Sigmoid colon (tissue), 7 donors: ENCODE measurements around the gene HIVEP3. TPM values are rescaled to one million over a fixed set of nuclear protein-coding genes. Genes with fewer than 3 reads are reported as not detected.

Experiments
- DNase-seq: peaks from one replicate; pipeline ENCODE4 v3.0.0-alpha.2; 2019
- H3K27ac ChIP-seq, 4 donors: fragments of 200-600 bp; sonication (generic); one replicate each; pipeline ENCODE4 v1.5.1; 2016 to 2019; ENCODE audit warnings: mild to moderate bottlenecking in 1 of 4
- H3K27me3 ChIP-seq, 3 donors: fragments of 200-600 bp; sonication (generic); one replicate each; pipeline ENCODE4 v1.5.1; 2019; ENCODE audit warnings: mild to moderate bottlenecking in 1 of 3
- H3K36me3 ChIP-seq, 4 donors: fragments of 200-600 bp; sonication (generic); one replicate each; pipeline ENCODE4 v1.5.1; 2016 to 2019
- H3K4me1 ChIP-seq, 4 donors: fragments of 200-600 bp; sonication (generic); one replicate each; pipeline ENCODE4 v1.5.1; 2017 to 2019
- H3K4me3 ChIP-seq, 4 donors: fragments of 200-600 bp; sonication (generic); one replicate each; pipeline ENCODE4 v1.5.1; 2017 to 2019; ENCODE audit warnings: mild to moderate bottlenecking in 2 of 4, moderate library complexity in 1 of 4
- H3K9me3 ChIP-seq, 4 donors: fragments of 200-600 bp in 3 of 4; sonication (generic) in 3 of 4; one replicate each; pipeline versions ENCODE4 v1.5.1 to v1.6.1; 2013 to 2019
- EP300 ChIP-seq, 4 donors: sonication (generic); formaldehyde crosslinking; IDR thresholded peaks; one replicate each; pipeline ENCODE4 v1.6.1; 2017; ENCODE audit warnings: antibody characterized with exemption in 4 of 4
- POLR2A ChIP-seq, 2 donors: fragments of 450-650 bp; IDR thresholded peaks; one replicate each; pipeline ENCODE4 v1.6.1; 2016; ENCODE audit warnings: antibody characterized with exemption in 2 of 2, mild to moderate bottlenecking in 2 of 2, moderate library complexity in 2 of 2
- POLR2AphosphoS5 ChIP-seq, 4 donors: sonication (generic); formaldehyde crosslinking; IDR thresholded peaks; one replicate each; pipeline ENCODE4 v1.6.1; 2017; ENCODE audit warnings: antibody characterized with exemption in 4 of 4
- WGBS, 2 donors: extraction: QIAGEN DNeasy Blood & Tissue Kit; methylation state at CpG; one replicate each; pipeline ENCODE4 v1.1.7; 2013; 5-methylcytosine and 5-hydroxymethylcytosine counted together
- intact Hi-C: fragments of 100-400 bp; cut with DNase I; formaldehyde crosslinking; loops from one replicate; pipeline ENCODE4 v1.15.1; 2023
- polyA plus RNA-seq, 3 donors: library from polyadenylated mRNA; stranded (reverse); fragments of 200-250 nt; gene quantifications; one replicate each; pipeline ENCODE4 v1.2.3, GENCODE V29; 2013
- total RNA-seq, 4 donors: library from RNA; depleted of rRNA; stranded (reverse); fragments of >200 nt; gene quantifications; one replicate each; pipeline ENCODE4 v1.1.0, GENCODE V29; 2016
- TF ChIP-seq, protein P1 (sequence below), 4 experiments: fragments of 450-650 bp in 3 of 4; fragments of 200-600 bp in 1 of 4; IDR thresholded peaks; one replicate each; pipeline ENCODE4 v1.5.1; 2016 to 2019; ENCODE audit warnings: antibody characterized with exemption in 4 of 4, mild to moderate bottlenecking in 3 of 4, moderate library complexity in 2 of 4
- donor health status: healthy with polysubstance abuse.
- donor health status: Bipolar disorder and iron deficiency.
- donor health status: healthy.

The HIVEP3 gene
- total and polyA plus RNA-seq, 7 donors, result 1.4 to 7.8 (median 3.2) TPM

DNA sequence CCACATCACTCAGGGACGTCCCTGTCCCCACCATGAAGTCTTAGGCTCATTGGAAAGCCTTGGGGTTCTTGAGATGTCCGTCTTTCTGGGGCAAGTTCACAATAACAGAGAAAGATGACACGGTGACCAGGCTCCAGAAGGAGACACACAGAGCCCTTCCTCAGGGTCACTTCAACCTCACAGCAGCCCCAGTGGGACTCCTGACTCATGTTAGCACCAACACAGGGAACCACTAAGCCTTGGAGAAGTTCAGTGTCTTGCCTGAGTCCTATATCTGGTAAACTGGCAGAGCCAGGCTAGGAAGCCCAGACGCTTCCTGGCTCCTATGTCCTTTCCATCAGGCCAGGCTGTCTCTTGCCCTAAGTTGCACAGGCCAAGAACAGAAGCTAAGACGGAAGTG lies 199.1 kb downstream of the HIVEP3 start:
- Histone ChIP-seq H3K4me3 (no peak overlapping the region), H3K27ac (no peak overlapping the region), H3K36me3 (no peaks in the 10 kb centered on the region), H3K9me3 (no peaks in the 10 kb centered on the region), H3K27me3 (no peaks in the 10 kb centered on the region), H3K4me1 (peaks cover 0 to 3% (median 0%) of the 10 kb centered on the region in 4 donors)
- TF ChIP-seq POLR2A (IDR thresholded peaks at IDR 0.05), result no peak
- no peak for TF ChIP-seq EP300 (IDR thresholded peaks at IDR 0.05)
- TF ChIP-seq, protein P1, sequence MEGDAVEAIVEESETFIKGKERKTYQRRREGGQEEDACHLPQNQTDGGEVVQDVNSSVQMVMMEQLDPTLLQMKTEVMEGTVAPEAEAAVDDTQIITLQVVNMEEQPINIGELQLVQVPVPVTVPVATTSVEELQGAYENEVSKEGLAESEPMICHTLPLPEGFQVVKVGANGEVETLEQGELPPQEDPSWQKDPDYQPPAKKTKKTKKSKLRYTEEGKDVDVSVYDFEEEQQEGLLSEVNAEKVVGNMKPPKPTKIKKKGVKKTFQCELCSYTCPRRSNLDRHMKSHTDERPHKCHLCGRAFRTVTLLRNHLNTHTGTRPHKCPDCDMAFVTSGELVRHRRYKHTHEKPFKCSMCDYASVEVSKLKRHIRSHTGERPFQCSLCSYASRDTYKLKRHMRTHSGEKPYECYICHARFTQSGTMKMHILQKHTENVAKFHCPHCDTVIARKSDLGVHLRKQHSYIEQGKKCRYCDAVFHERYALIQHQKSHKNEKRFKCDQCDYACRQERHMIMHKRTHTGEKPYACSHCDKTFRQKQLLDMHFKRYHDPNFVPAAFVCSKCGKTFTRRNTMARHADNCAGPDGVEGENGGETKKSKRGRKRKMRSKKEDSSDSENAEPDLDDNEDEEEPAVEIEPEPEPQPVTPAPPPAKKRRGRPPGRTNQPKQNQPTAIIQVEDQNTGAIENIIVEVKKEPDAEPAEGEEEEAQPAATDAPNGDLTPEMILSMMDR (IDR thresholded peaks at IDR 0.05), result no peak
- no peak for TF ChIP-seq POLR2AphosphoS5 (IDR thresholded peaks at IDR 0.05)
- 91 to 92% methylated on average over 5 of the region's 5 CpGs for WGBS, 2 donors
- DNase-seq, result no peak
- intact Hi-C loops, result no loop called here

DNA sequence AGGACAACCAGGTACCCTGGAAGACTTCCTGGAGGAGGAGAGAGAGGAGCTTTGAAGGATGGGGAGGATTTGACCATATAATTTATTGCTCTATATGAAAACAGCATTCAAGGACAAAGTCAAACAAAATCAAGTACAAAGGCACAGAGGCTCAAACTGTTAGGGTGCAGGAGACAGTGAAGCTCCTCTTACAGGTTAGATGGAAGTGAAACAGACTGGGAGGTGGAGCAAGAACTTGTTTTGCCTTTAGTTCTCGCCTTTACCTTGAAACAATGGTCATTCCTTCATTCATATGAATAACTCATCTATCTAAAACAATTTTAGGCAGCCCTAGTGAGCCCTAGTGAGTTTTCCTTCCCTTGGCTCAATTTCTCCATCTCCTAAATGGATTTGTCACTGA lies 199.6 kb downstream of the HIVEP3 start:
- intact Hi-C loops, result no loop called here
- Histone ChIP-seq H3K4me1 (peaks cover 0 to 3% (median 0%) of the 10 kb centered on the region in 4 donors), H3K36me3 (no peaks in the 10 kb centered on the region), H3K9me3 (no peaks in the 10 kb centered on the region), H3K4me3 (no peak overlapping the region), H3K27ac (no peak overlapping the region), H3K27me3 (no peaks in the 10 kb centered on the region)
- TF ChIP-seq POLR2AphosphoS5 (IDR thresholded peaks at IDR 0.05) (no peak), EP300 (IDR thresholded peaks at IDR 0.05) (no peak)
- TF ChIP-seq, protein P1 (IDR thresholded peaks at IDR 0.05), result no peak
- no peak for DNase-seq
- WGBS, 2 donors, result 69 to 87% methylated on average over 1 of the region's 1 CpG

DNA sequence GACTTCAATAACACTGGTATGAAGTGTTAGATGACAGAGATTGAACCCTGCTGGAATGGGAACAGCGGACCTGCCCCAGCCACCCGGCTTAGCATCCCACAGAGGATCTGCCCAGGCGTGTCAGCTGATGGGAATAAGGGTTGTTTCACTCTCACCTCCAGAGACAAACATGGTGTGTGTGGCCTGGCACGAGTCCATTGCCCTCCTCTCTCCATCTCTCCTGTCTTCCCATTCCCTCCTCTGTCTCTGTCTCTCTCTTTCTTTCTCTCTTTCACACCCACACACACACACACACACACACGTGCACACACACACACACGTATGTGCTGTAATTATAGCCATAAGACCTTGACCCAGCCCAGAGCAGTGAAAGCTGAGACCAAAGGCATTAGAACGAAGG lies 200.2 kb downstream of the HIVEP3 start:
- Histone ChIP-seq H3K9me3 (no peaks in the 10 kb centered on the region), H3K36me3 (no peaks in the 10 kb centered on the region), H3K4me3 (no peak overlapping the region), H3K4me1 (peaks cover 0 to 8% (median 2%) of the 10 kb centered on the region in 4 donors), H3K27ac (no peak overlapping the region), H3K27me3 (no peaks in the 10 kb centered on the region)
- 84% methylated on average over 7 of the region's 7 CpGs for WGBS, 2 donors
- DNase-seq, result no peak
- intact Hi-C loops, result no loop called here
- TF ChIP-seq POLR2A (IDR thresholded peaks at IDR 0.05), result no peak
- TF ChIP-seq EP300 (IDR thresholded peaks at IDR 0.05), result no peak
- TF ChIP-seq POLR2AphosphoS5 (IDR thresholded peaks at IDR 0.05), result no peak
- TF ChIP-seq, protein P1 (IDR thresholded peaks at IDR 0.05), result no peak

DNA sequence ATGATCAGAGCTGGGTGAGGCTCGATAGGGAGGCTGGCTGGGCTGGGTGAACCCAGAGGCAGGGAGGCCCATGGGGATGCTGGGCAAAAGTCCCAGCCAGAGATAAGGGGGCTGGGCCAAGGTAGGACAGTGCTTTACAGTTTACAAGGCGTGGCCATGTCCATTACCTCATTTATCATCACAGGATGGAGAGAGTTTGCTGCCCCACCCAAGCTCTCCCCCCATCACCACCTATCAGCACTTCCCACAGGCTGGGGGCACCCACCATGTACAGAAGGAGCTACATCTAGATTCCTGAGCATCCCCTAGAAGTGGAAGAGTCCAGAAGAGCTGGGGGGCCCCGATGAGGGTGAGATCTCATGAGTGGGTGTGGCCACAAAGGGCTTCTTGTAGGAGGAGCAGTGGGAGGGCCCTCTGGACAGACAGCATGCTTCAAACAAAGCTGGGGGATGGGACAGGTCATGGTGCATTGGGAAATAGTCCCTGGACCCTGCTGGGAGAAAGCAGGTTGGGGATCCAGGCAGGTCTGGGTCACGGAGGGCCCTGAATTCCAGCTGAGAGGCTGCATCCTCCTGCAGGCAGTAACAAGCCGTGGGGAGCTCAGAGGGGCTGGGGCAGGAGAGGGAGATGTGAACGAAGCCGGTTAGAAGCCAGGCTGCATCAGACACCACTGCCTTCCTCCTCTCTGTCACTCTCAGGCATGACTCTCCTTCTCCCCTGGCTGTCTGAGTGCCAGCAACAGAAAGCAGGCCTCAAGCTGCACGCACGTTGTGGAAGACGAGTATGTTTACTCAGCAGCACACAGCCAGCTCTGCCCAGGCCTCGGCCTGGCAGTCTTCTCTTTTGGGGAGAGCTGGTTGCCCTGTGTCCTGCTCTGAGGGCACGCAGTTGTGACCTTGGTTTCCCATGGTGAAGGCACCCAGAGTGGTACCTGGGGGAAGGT lies 202.3 kb downstream of the HIVEP3 start:
- Histone ChIP-seq H3K9me3 (no peaks in the 10 kb centered on the region), H3K36me3 (no peaks in the 10 kb centered on the region), H3K27me3 (no peaks in the 10 kb centered on the region), H3K4me3 (no peak overlapping the region), H3K4me1 (peaks cover 0 to 9% (median 3%) of the 10 kb centered on the region in 4 donors), H3K27ac (no peak overlapping the region)
- intact Hi-C loops, result no loop called here
- 83 to 86% methylated on average over 12 of the region's 12 CpGs for WGBS, 2 donors
- no peak for DNase-seq
- TF ChIP-seq POLR2A (IDR thresholded peaks at IDR 0.05) (no peak), POLR2AphosphoS5 (IDR thresholded peaks at IDR 0.05) (no peak), EP300 (IDR thresholded peaks at IDR 0.05) (no peak)
- TF ChIP-seq, protein P1 (IDR thresholded peaks at IDR 0.05), result no peak
